ENCODE data around the gene PIP5K1B. TPM values are rescaled to one million over a fixed set of nuclear protein-coding genes. Genes with fewer than 3 reads are reported as not detected.

Gene PIP5K1B
- total and polyA plus RNA-seq, 10 of the 15 experiments (the other 5 are each of a cell fraction or from before 2014, with no cell fraction given): 6.8 to 16.3 (median 10.6) TPM

DNA sequence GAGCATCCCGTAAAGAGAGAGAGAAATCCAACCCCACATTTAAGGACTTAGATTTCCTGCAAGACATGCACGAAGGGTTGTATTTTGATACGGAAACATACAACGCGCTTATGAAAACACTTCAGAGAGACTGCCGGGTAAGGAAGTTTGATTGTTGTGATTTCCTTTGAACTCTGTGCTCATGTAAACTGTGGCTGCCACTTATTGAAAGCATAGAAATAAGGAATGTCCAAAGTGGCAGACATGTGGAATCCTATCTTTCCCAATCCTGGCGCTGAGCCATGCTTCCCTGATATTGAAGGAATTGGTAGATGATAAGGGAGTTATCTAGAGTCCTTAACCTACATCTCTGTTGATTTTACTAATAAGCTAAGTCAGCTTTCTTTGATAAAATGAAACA, 189.5 kb downstream of the PIP5K1B start (continued):
- TF ChIP-seq, protein P1, sequence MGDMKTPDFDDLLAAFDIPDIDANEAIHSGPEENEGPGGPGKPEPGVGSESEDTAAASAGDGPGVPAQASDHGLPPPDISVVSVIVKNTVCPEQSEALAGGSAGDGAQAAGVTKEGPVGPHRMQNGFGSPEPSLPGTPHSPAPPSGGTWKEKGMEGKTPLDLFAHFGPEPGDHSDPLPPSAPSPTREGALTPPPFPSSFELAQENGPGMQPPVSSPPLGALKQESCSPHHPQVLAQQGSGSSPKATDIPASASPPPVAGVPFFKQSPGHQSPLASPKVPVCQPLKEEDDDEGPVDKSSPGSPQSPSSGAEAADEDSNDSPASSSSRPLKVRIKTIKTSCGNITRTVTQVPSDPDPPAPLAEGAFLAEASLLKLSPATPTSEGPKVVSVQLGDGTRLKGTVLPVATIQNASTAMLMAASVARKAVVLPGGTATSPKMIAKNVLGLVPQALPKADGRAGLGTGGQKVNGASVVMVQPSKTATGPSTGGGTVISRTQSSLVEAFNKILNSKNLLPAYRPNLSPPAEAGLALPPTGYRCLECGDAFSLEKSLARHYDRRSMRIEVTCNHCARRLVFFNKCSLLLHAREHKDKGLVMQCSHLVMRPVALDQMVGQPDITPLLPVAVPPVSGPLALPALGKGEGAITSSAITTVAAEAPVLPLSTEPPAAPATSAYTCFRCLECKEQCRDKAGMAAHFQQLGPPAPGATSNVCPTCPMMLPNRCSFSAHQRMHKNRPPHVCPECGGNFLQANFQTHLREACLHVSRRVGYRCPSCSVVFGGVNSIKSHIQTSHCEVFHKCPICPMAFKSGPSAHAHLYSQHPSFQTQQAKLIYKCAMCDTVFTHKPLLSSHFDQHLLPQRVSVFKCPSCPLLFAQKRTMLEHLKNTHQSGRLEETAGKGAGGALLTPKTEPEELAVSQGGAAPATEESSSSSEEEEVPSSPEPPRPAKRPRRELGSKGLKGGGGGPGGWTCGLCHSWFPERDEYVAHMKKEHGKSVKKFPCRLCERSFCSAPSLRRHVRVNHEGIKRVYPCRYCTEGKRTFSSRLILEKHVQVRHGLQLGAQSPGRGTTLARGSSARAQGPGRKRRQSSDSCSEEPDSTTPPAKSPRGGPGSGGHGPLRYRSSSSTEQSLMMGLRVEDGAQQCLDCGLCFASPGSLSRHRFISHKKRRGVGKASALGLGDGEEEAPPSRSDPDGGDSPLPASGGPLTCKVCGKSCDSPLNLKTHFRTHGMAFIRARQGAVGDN (IDR thresholded peaks at IDR 0.05): no peak
- TF ChIP-seq, protein P2, sequence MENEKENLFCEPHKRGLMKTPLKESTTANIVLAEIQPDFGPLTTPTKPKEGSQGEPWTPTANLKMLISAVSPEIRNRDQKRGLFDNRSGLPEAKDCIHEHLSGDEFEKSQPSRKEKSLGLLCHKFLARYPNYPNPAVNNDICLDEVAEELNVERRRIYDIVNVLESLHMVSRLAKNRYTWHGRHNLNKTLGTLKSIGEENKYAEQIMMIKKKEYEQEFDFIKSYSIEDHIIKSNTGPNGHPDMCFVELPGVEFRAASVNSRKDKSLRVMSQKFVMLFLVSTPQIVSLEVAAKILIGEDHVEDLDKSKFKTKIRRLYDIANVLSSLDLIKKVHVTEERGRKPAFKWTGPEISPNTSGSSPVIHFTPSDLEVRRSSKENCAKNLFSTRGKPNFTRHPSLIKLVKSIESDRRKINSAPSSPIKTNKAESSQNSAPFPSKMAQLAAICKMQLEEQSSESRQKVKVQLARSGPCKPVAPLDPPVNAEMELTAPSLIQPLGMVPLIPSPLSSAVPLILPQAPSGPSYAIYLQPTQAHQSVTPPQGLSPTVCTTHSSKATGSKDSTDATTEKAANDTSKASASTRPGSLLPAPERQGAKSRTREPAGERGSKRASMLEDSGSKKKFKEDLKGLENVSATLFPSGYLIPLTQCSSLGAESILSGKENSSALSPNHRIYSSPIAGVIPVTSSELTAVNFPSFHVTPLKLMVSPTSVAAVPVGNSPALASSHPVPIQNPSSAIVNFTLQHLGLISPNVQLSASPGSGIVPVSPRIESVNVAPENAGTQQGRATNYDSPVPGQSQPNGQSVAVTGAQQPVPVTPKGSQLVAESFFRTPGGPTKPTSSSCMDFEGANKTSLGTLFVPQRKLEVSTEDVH (IDR thresholded peaks at IDR 0.05; ENCODE audit: low read depth, partially characterized antibody): no peak
- TF ChIP-seq POU2F2 (IDR thresholded peaks at IDR 0.05; ENCODE audit: borderline replicate concordance, low read depth, low read length): no peak
- TF ChIP-seq TCF3 (IDR thresholded peaks at IDR 0.05; ENCODE audit: borderline replicate concordance, insufficient read depth, low read depth, low read length): no peak
